Neuronal stem cell (in vitro differentiated cells): ENCODE data around the gene MIA.
"Not testable (repeated sequence)": the region's sequence is repeated elsewhere in the genome, so short reads cannot be mapped to it uniquely, and the experiment has no call there.

Experiments
- DNase-seq: peaks from one replicate; pipeline ENCODE4 v3.0.0-alpha.2; 2013; ENCODE audit warnings: low spot score
- H2AFZ ChIP-seq: one replicate; pipeline ENCODE4 v1.6.1; 2013; ENCODE audit warnings: mild to moderate bottlenecking, low read length, inconsistent platforms
- H2AK5ac ChIP-seq: 2 replicates; pipeline ENCODE4 v1.6.1; 2013; ENCODE audit warnings: low read depth, mild to moderate bottlenecking, inconsistent platforms, low read length, moderate library complexity, mixed read lengths
- H2BK120ac ChIP-seq: 2 replicates; pipeline ENCODE4 v1.6.1; 2013; ENCODE audit warnings: low read depth, mild to moderate bottlenecking, inconsistent platforms, low read length, moderate library complexity, mixed read lengths
- H2BK12ac ChIP-seq: one replicate; pipeline ENCODE4 v1.6.1; 2013; ENCODE audit warnings: low read length, inconsistent platforms
- H2BK15ac ChIP-seq: 2 replicates; pipeline ENCODE4 v1.6.1; 2013; ENCODE audit warnings: mild to moderate bottlenecking, low read length, inconsistent platforms, mixed read lengths
- H2BK5ac ChIP-seq: one replicate; pipeline ENCODE4 v1.6.1; 2013; ENCODE audit warnings: inconsistent platforms, mild to moderate bottlenecking, low read length, moderate library complexity
- H3K14ac ChIP-seq: one replicate; pipeline ENCODE4 v1.6.1; 2013; ENCODE audit warnings: low read length, inconsistent platforms
- H3K18ac ChIP-seq: 2 replicates; pipeline ENCODE4 v1.6.1; 2013; ENCODE audit warnings: low read length, inconsistent platforms
- H3K23ac ChIP-seq: 2 replicates; pipeline ENCODE4 v1.6.1; 2013; ENCODE audit warnings: low read depth, mild to moderate bottlenecking, mixed read lengths, low read length, inconsistent platforms; ENCODE audit not compliant: poor library complexity
- H3K27ac ChIP-seq: replicated peaks from 3 replicates; pipeline ENCODE4 v1.5.1; 2013; ENCODE audit warnings: low read length, inconsistent platforms
- H3K27me3 ChIP-seq, 3 experiments: 2 replicates each; pipeline ENCODE4 v1.6.1; 2013; ENCODE audit warnings: low read length in 3 of 3, mild to moderate bottlenecking in 2 of 3, inconsistent platforms in 1 of 3, low read depth in 1 of 3, mixed read lengths in 1 of 3, moderate library complexity in 1 of 3; ENCODE audit not compliant: control insufficient read depth in 3 of 3, insufficient read depth in 3 of 3
- H3K36me3 ChIP-seq, 2 donors: replicated peaks in 1 of 2; 2 replicates each; pipeline ENCODE4 v1.6.1; 2013; ENCODE audit warnings: low read length in 2 of 2; ENCODE audit not compliant: control insufficient read depth in 2 of 2, insufficient read depth in 2 of 2
- H3K4ac ChIP-seq: 2 replicates; pipeline ENCODE4 v1.6.1; 2013; ENCODE audit warnings: inconsistent platforms, mild to moderate bottlenecking, low read length, moderate library complexity
- H3K4me1 ChIP-seq, 2 donors: 1 replicate in 1 of 2; 2 replicates in 1 of 2; pipeline ENCODE4 v1.6.1; 2013; ENCODE audit warnings: low read length in 2 of 2, low read depth in 1 of 2; ENCODE audit not compliant: control insufficient read depth in 2 of 2, insufficient read depth in 1 of 2
- H3K4me2 ChIP-seq: one replicate; pipeline ENCODE4 v1.6.1; 2013; ENCODE audit warnings: mild to moderate bottlenecking, low read length, inconsistent platforms; ENCODE audit not compliant: insufficient read depth, poor library complexity, severe bottlenecking
- H3K4me3 ChIP-seq, 2 donors: 2 replicates each; pipeline ENCODE4 v1.5.1; 2013; ENCODE audit warnings: low read length in 2 of 2, mild to moderate bottlenecking in 2 of 2, inconsistent platforms in 1 of 2, moderate library complexity in 1 of 2
- H3K79me1 ChIP-seq: one replicate; pipeline ENCODE4 v1.6.1; 2013; ENCODE audit warnings: low read depth, mild to moderate bottlenecking, inconsistent platforms, low read length, moderate library complexity
- H3K9ac ChIP-seq: one replicate; pipeline ENCODE4 v1.6.1; 2013; ENCODE audit warnings: mild to moderate bottlenecking, low read depth, low read length, inconsistent platforms; ENCODE audit not compliant: poor library complexity
- H3K9me3 ChIP-seq, 2 donors: replicated peaks in 1 of 2; 2 replicates each; pipeline versions ENCODE3 to v1.6.1; 2013; ENCODE audit warnings: low read length in 2 of 2, mild to moderate bottlenecking in 2 of 2, inconsistent platforms in 1 of 2, low read depth in 1 of 2, mixed read lengths in 1 of 2, moderate library complexity in 1 of 2; ENCODE audit not compliant: control insufficient read depth in 2 of 2, insufficient read depth in 1 of 2
- H4K8ac ChIP-seq: one replicate; pipeline ENCODE4 v1.6.1; 2013; ENCODE audit warnings: low read depth, mild to moderate bottlenecking, inconsistent platforms, low read length, moderate library complexity
- H4K91ac ChIP-seq: one replicate; pipeline ENCODE4 v1.6.1; 2013; ENCODE audit warnings: low read length, low read depth, mild to moderate bottlenecking, inconsistent platforms; ENCODE audit not compliant: poor library complexity
- WGBS, 2 donors: extraction: QIAGEN DNeasy Blood & Tissue Kit; methylation state at CpG; one replicate each; pipeline ENCODE4 v1.1.7; 2013; ENCODE audit warnings: missing lambda C conversion rate in 2 of 2, mixed read lengths in 1 of 2; ENCODE audit not compliant: insufficient read length in 2 of 2, insufficient replicate concordance in 1 of 2; ENCODE audit errors: extremely low coverage in 2 of 2; 5-methylcytosine and 5-hydroxymethylcytosine counted together

MIA gene

GRCh38 chr19:40768869-40769268 lies 6.5 kb upstream of the MIA start:
- H3K4me3 ChIP-seq = no peak overlapping the region
- no peaks in the 10 kb centered on the region for H3K4me1 ChIP-seq
- H3K4ac ChIP-seq = no peak overlapping the region
- H3K36me3 ChIP-seq = peaks cover 22 to 50% of the 10 kb centered on the region in 2 donors
- H2AFZ ChIP-seq = no peak overlapping the region
- H3K18ac ChIP-seq = no peak overlapping the region
- no peaks in the 10 kb centered on the region for H3K27me3 ChIP-seq
- no peak overlapping the region for H3K14ac ChIP-seq
- H2AK5ac ChIP-seq = no peak overlapping the region
- H2BK15ac ChIP-seq = no peak overlapping the region
- no peak overlapping the region for H3K27ac ChIP-seq
- no CpG with 5 or more reads among the region's 5 CpGs for WGBS, 2 donors
- no peak overlapping the region for H2BK5ac ChIP-seq
- DNase-seq = no peak
- H3K9me3 ChIP-seq = peaks cover 0 to 5% of the 10 kb centered on the region in 2 donors
- H3K9ac ChIP-seq = no peak overlapping the region
- no peaks in the 10 kb centered on the region for H3K79me1 ChIP-seq
- H4K91ac ChIP-seq = no peak overlapping the region
- H2BK120ac ChIP-seq = no peak overlapping the region
- H3K23ac ChIP-seq = no peak overlapping the region
- no peak overlapping the region for H2BK12ac ChIP-seq
- H4K8ac ChIP-seq = no peak overlapping the region
- no peak overlapping the region for H3K4me2 ChIP-seq

GRCh38 chr19:40771101-40771862 lies 4.0 kb upstream of the MIA start:
- not testable (repeated sequence) for H4K8ac ChIP-seq, H3K18ac ChIP-seq, DNase-seq, H3K4me2 ChIP-seq, H4K91ac ChIP-seq, H2BK15ac ChIP-seq, H2BK5ac ChIP-seq, H3K4me3 ChIP-seq, H3K27me3 ChIP-seq, H3K79me1 ChIP-seq, H3K9ac ChIP-seq, H2AFZ ChIP-seq, H3K14ac ChIP-seq, H2BK12ac ChIP-seq, H3K4me1 ChIP-seq, H3K9me3 ChIP-seq, H2BK120ac ChIP-seq, H2AK5ac ChIP-seq, H3K23ac ChIP-seq, H3K27ac ChIP-seq, H3K4ac ChIP-seq
- WGBS, 2 donors = no CpG with 5 or more reads among the region's 10 CpGs
- H3K36me3 ChIP-seq = peaks cover 1 to 26% of the 10 kb centered on the region in 2 donors

GRCh38 chr19:40775632-40776022 lies 306 bp downstream of the MIA start:
- Histone ChIP-seq H2BK12ac (no peak overlapping the region), H3K4me2 (no peak overlapping the region), H3K18ac (peak overlapping the region; percentile 7), H3K9ac (no peak overlapping the region), H3K23ac (no peak overlapping the region), H2BK5ac (no peak overlapping the region), H2BK15ac (no peak overlapping the region), H3K14ac (no peak overlapping the region), H3K79me1 (no peaks in the 10 kb centered on the region), H2AFZ (peak overlapping the region; percentile 19), H3K27ac (no peak overlapping the region), H3K4ac (no peak overlapping the region), H4K8ac (no peak overlapping the region), H3K4me1 (peaks cover 0 to 6% of the 10 kb centered on the region in 2 donors), H3K9me3 (peaks cover 0 to 5% of the 10 kb centered on the region in 2 donors), H3K27me3 (no peaks in the 10 kb centered on the region), H2BK120ac (no peak overlapping the region), H2AK5ac (peak overlapping the region; percentile 92), H3K4me3 (no peak overlapping the region), H4K91ac (no peak overlapping the region), H3K36me3 (peaks cover 1 to 4% of the 10 kb centered on the region in 2 donors)
- no CpG with 5 or more reads among the region's 10 CpGs for WGBS, 2 donors
- DNase-seq = no peak

- no peak overlapping the region for H2BK120ac ChIP-seq
- no peak overlapping the region for H2AK5ac ChIP-seq
- no CpG with 5 or more reads among the region's 7 CpGs for WGBS, 2 donors
These were observed 1.0 kb downstream of the MIA start for GRCh38 chr19:40776364-40776763.

More at GRCh38 chr19:40776364-40776763, 1.0 kb downstream of the MIA start:
- Histone ChIP-seq H3K4me2 (no peak overlapping the region), H4K91ac (no peak overlapping the region), H3K9ac (no peak overlapping the region), H2AFZ (no peak overlapping the region), H2BK15ac (no peak overlapping the region), H3K36me3 (peaks cover 0 to 1% of the 10 kb centered on the region in 2 donors), H3K79me1 (no peaks in the 10 kb centered on the region), H3K14ac (no peak overlapping the region), H3K27ac (no peak overlapping the region), H2BK12ac (no peak overlapping the region), H3K23ac (no peak overlapping the region), H3K9me3 (no peaks in the 10 kb centered on the region), H3K4me1 (peaks cover 0 to 6% of the 10 kb centered on the region in 2 donors), H2BK5ac (no peak overlapping the region), H3K18ac (no peak overlapping the region), H3K4ac (no peak overlapping the region), H3K4me3 (no peak overlapping the region), H3K27me3 (no peaks in the 10 kb centered on the region), H4K8ac (no peak overlapping the region)
- DNase-seq = no peak
